HG03280 (cell line): ENCODE data around the gene TMEM248.
"Not testable (repeated sequence)": the region's sequence is repeated elsewhere in the genome, so short reads cannot be mapped to it uniquely, and the experiment has no call there.

ENCODE experiments used
- ATAC-seq: cut with Tn5 transposase; IDR thresholded peaks from one replicate; pipeline ENCODE4 v1.9.1; 2021; ENCODE audit warnings: mild to moderate bottlenecking, moderate library complexity; ENCODE audit not compliant: unreplicated experiment

Gene TMEM248

DNA sequence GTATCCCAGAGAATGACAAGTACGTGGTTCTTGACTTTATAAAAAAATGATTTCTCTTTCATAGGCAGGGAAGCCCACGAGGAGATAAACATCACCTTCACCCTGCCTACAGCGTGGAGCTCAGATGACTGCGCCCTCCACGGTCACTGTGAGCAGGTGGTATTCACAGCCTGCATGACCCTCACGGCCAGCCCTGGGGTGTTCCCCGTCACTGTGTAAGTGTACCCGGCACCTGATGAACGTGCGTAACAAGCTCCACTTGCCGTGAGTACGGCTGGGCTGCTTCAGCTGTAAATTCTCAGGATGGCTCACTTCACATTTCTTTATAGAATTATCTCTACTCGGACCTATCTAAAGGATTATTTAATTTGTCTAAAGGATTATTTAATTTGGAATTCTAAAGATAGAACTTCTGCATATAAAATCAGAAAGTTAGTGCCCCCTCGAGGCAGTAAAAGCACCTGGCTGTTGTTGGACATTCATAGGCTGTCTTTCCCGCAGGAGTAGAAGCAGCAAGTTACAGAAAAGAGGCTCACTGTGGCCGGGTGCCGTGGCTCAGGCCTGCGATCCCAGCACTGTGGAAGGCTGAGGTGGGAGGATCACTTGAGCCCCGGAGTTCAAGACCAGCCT lies 27.6 kb downstream of the TMEM248 start:
- no peak for ATAC-seq

DNA sequence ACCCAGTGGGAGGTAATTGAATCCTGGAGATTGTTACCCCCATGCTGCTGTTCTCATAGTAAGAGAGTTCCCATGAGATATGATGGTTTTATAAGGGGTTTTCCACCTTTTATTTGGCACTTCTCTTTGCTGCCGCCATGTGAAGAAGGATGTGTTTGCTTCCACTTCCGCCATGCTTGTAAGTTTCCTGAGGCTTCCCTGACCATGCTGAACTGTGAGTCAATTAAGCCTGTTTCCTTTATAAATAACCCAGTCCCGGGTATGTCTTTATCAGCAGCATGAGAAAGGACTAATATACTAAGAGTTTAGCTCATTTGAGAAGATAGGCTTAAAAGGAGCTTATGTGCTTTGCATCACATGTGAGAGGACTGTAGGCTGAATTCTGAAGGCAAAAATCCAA lies 29.3 kb downstream of the TMEM248 start:
- no peak for ATAC-seq

DNA sequence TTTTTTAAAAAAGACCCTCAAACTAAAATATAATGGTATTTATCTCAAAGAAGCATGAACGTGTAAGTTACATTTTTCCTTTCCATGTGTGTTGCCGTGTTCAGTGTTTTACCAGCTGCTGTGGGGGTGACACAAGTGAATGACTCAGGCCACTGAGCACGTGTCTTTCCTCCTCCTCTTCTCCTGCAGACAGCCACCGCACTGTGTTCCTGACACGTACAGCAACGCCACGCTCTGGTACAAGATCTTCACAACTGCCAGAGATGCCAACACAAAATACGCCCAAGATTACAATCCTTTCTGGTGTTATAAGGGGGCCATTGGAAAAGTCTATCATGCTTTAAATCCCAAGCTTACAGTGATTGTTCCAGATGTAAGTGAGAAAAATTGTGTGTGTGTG lies 29.7 kb downstream of the TMEM248 start:
- ATAC-seq: no peak

DNA sequence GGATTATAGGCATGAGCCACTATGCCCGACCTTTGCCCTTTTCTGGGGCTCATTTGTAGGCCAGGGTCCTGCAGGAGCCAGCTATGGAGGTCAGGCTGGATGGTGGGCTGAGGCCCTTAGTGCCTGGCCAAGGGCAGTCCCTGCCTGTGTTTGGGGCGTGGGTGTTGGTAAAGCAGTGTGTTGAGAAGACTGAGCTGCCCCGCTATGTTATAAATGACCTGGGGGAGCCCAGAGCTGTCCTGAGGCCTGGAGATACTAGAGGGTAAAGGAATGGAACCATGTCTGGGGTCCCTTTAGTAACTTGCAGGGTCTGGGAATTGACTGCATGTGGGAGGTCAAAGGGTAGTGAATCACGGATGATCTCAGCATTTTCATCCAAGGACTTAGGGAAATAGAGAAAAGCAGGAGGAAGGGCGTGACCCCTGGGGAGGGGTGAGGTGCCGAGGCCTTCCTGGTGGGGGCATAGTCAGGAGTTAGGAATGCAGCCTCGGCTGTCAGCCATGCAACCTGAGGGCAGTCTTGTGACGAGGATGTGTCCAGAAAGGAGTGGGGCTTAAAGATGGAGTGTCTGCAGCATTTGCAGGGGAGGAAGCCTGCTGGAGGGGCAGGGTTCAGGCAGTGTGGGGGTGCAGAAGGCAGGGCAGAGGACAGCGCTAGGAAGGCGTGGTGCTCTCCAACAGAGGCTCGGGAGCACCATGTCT lies 31.5 kb downstream of the TMEM248 start:
- ATAC-seq: no peak

DNA sequence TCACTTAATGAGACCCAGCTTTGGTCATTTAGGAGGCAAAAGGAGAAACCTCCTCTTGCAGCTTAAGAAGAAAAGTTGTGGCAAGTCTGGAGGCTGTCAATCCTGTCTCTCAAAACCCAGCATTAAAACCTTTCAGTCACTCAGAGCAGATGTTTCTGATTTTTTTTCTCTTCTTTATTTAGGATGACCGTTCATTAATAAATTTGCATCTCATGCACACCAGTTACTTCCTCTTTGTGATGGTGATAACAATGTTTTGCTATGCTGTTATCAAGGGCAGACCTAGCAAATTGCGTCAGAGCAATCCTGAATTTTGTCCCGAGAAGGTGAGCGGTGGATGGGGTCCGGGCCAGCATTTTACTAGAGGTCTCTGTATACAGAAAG lies 32.0 kb downstream of the TMEM248 start:
- ATAC-seq: no peak

DNA sequence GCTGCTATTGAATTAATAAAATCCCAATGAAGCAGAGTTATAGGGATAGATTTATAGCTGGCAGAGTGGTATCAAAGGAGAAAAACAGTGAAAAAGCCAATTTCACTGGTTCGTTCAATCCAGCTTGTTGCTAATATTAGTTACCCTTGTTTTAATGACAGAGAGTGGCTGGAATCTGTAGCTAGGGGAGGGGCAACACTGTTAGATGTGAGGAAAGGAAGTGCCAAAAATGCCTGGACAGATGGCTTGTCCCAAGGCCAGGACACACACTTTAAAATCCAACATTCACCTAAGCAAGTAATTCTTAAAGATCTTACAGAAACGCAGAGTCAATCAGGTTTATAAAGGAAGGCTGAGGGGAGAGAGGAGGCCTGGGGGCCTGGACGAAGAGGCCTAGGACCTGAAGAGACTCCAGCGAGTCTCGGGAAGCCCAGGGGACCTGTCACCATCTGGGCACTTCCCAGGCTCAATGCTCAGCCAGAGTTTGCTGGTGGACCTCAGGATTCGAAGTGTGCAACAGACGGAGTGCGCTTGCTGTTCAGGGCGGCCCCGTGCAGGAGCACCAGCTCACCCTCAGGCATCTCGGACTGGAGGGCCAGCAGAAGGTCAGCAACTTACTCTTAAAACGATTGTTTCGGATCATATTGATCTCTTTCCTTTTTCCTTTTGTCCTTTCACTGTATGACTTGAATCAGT lies 36.7 kb downstream of the TMEM248 start:
- ATAC-seq: no peak

DNA sequence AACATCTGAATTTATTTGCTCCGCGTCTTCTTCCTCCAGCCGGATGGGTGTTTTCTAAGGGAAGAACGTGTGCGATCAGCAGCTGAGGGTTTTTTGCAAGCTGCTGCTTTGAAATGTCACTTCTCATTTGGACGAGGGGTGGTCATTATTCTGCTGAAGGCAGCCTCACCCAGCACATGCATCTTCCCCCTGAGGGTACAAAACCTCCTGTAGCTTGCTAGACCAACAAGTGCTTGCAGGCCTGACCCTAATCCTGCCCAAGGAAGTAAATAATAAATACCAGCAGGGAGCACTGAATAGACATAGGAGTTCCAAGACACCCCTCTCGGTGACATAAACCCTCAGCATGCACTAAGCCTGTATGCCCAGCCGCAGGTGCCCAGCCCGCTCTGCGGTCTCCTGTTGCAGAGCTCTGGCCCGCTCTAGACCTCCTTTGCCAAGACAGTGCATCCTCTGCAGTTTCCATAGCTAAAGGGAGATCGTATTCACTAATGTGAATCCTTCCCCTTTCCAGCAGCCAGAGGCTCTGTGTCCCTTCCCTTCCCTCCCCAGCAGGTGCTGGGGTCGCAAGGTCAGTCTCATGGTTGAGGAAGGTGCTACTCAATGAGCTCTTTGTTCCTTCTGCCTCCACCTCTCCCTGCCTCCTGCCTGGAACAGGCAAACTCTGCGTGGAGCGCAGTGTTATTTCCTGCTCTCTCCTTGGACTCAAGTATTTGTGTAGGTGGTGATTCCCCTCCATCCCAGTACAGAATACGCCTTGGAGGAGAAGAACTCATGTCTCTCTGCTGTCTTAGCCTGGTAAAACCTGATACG lies 37.7 kb downstream of the TMEM248 start:
- no peak for ATAC-seq

DNA sequence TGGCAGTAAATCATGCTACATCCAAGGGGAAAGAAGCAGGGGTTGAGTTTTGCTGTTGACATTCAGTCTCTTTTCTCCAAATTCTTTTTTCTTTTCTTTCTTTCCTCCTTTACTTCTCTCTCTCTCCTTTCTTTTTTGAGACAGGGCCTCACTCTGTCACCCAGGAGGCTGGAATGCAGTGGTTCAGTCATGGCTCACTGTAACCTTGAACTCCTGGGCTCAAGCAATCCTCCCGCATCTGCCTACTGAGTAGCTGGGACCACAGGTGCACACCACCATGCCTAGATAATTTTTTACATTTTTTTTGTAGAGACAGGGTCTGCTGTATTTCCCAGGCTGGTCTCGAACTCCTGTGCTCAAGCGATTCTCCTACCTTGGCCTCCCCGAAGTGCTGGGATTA lies 39.2 kb downstream of the TMEM248 start:
- no peak for ATAC-seq

DNA sequence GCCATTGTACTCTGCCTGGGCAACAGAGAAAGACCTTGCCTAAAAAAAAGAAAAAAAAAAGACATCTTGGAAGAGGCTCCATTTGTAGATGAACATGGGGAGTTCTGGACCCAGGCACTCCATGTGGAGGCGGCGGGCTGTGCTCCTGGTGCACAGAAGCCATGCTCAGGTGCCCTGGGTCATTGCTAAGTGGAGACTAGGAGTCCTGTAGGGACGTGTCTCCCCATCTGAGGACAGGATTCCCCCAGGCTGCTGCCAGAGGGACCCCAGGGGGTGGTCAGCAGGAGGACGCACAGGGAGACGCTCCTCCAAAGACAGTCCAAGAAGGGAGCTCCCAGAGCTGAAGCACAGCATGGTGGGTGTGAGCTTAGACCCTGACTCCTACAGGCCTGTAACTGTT lies 40.1 kb downstream of the TMEM248 start:
- no peak for ATAC-seq

DNA sequence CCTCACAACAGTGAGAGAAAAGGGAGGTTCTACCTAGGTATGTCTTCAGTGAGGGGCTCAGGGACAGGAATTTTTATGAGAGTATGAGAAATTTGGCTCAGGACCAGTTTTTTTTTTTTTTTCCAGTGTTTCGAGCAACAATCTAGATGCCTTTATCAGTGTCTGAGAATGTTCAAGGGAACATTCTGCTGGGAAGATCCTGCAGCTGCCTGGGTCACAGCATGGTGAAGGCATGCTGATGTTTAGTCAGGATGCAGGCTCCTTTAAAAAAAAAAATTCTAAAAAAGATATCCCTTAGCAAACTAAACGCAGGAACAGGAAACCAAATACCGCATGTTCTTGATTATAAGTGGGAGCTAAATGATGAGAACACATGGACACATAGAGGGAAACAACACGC lies 43.4 kb downstream of the TMEM248 start:
- no peak for ATAC-seq

DNA sequence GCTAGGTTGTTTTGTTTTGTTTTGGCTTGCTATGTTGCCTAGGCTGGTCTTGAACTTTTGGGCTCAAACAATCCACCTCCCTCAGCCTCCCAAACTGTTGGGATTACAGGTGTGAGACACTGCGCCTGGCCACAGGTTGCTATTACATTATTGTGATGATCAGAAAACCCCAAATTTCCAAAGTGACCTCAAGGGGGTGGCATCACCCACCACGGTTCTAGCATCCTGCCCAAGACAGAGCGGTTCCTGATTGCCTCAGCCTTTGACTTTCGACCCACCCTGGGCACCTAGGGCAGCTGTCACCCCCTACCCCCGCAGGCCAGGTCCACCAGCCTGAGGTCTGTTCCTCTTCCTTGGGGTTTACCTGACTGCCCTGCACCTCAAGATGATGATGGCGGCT lies 46.0 kb downstream of the TMEM248 start:
- ATAC-seq: no peak

DNA sequence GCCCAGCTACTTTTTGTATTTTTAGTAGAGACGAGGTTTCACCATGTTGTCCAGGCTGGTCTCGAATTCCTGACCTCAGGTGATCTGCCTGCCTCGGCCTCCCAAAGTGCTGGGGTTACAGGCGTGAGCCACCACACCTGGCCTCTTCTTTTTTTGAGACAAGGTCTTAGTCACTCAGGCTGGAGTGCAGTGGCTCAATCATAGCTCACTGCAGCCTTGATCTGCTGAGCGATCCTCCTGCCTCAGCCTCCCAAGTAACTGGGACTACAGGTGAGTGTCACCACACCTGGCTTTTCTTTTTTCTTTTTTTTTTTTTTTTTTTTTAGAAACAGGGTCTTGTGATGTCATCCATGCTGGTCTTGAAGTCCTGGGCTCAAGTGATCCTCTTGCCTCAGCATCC lies 48.0 kb downstream of the TMEM248 start:
- not testable (repeated sequence) for ATAC-seq

DNA sequence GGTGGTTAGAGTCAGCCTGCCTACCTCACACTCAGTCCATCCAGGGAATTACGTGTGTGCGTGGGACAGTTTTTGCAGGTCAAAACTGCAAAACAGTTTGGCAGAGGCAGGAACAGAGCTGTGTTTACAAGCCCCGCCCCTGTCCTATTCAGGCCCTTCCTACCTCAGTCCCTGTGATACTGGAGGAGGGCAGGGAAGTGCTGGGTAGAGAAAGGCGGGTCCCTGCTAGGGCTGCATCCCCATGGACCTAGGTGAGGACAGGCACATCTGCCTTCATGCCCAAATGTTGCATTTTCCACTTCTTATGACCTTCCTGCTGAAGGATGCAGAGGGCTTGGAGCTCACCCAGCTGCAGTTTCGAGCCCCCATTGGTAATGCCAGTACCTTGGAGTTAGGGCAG lies 49.3 kb downstream of the TMEM248 start:
- ATAC-seq: no peak

DNA sequence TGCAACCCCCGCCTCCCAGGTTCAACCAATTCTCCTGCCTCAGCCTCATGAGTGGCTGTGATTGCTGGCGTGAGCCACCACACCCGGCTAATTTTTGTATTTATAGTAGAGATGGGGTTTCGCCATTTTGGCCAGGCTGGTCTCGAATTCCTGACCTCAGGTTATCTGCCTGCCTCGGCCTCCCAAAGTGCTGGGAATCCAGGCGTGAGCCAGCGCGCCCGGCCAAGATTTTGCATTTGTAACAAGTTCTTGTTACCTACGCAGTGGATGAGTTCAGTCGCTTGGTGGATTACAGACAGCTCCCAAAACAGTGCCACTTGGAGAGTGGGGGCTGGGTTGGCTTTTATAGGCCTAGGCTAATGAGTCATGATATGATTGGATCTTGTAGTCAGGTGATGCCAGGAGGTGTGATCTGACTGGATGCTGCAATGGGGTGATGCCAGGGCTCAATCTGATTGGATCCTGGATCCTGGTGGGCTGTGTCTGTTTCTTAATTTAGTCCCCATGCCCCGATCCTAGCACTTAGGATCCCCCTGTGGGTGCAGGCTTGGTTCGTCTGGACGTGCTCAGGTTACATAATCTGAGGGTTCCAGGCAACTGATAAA lies 54.1 kb downstream of the TMEM248 start:
- no peak for ATAC-seq

DNA sequence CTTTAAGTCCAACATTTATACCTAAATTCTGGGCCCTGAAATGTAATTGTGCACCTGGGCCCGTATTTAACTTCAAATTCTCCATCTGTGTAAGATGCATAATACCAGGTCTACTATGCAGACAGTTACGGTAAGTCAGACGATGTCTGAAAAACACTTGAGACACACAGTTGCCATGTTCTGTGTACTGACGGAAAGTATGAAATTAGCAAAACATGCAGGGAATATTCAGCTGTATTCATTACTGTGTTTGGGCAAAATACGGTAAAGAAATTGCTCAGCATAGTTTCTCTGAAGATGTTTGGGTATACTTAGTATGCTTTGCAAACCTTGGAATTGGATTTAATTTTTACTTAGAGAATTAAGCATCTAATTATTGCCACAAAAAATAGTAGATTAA lies 57.3 kb downstream of the TMEM248 start:
- not testable (repeated sequence) for ATAC-seq

DNA sequence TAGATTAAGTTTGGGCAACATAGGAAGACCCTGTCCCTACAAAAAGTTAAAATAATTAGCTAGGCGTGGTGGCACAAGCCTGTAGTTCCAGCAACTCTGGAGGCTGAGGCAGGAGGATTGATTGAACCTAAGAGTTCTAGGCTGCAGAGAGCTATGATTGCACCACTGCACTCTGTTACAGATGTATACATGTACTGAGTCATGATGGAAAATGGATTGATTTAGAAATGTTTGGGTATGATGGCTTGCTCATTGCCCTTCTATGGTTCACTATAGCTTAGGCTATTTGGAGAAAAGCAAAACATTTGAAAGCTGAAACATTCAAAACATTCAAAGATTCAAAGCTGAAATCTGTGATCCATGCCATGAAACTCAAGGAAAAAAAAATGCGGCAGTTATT lies 58.0 kb downstream of the TMEM248 start:
- not testable (repeated sequence) for ATAC-seq

DNA sequence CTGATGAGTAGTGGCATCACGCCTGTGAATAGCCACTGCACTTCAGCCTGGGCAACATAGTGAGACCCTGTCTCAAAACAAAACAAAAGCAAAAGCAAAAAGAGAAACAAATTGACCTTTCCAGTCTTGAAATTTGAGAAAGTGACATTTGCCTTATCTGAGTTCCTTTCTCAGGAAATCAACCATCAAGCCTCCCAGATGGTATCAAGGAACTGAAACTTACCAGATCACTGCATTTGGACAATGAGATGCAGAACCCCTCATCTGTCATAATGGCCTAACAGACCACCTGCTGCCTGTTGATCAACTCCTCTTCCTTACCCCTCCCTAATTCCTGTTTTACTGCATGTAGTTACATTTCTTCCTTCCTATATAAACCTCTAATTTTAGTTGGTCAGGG lies 59.3 kb downstream of the TMEM248 start:
- ATAC-seq: not testable (repeated sequence)

DNA sequence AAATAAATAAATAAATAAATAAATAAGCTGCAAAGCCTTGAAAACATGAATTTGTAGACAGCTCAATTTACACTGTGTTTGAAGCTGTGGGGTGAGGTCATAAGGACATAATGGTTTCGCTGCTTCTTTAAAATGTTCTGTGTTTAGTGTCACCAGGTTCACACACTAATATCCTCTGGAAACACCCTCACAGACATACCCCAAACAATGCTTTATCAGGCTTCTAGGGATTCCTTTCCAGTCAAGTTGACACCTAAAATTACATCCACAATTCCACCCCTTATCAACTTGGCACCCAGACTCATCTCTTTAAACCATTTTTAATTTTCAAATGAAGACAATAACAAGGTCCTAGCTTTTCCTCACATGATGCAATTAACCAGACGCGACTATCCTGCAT lies 68.5 kb downstream of the TMEM248 start:
- not testable (repeated sequence) for ATAC-seq

DNA sequence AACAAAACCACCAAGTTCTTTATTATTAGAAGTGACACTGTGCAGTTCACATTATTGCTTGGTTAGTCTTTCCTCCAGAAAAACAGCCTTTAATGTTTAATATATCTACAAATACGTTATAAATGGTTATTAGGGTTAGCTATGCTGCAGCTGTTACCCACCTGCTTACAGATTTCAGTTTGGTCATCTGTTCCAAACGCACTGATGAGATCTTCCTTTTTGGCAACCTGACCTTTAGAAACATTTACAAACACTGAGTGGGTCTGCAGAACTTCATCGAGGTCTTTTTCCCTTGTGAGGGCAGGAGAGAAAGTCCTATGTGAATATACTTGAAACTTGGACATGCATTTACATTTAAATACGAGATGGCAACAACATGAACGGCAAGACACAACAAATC lies 73.0 kb downstream of the TMEM248 start:
- not testable (repeated sequence) for ATAC-seq

DNA sequence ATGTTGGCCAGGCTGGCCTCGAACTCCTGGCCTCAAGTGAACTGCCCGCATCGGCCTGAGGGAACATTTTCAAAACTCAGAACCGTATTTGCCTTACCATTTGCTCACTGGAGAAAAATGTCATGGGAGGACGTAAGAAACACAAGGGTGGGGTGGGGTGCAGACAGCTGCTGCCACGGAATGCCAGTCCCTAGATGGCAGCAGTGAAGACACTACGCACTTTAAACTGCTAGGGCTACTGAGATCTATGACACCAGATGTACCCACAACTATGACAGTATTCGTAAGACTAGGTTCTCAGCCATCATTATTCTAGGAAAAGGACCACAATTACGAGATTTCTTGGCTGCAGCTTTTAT lies 73.6 kb downstream of the TMEM248 start:
- not testable (repeated sequence) for ATAC-seq
